Measurements from ENCODE around the gene KCTD18. TPM values are rescaled to one million over a fixed set of nuclear protein-coding genes. Genes with fewer than 3 reads are reported as not detected.

The KCTD18 gene
- 7.1 and 8.0 TPM in 2 replicates for polyA plus RNA-seq (2012; rRNA removed)
- 9.3 and 9.8 TPM in 2 replicates for polyA plus RNA-seq (2012; cell fraction: cytosol; rRNA removed)
- polyA plus RNA-seq (2012; cell fraction: nucleus; rRNA removed), result 7.7 and 8.6 TPM in 2 replicates

GRCh38 chr2:200509612-200510433 is at the start of gene KCTD18:
TSS of gene KCTD18 (minus strand) at chr2:200510068. CDS start at chr2:200507016, 3,052 bp downstream.
- 0 out of 2 replicates have a peak, but pooled peaks have one; percentile 31 for TF ChIP-seq FOXM1 (IDR thresholded peaks at IDR 0.05; ENCODE audit: low read depth)
- peak; percentile 75 for TF ChIP-seq CTCF (IDR thresholded peaks at IDR 0.05)
- TF ChIP-seq FOXJ3 (CRISPR knock-in tag; IDR thresholded peaks at IDR 0.05), result no peak
- TF ChIP-seq POLR2AphosphoS5 (IDR thresholded peaks at IDR 0.05; ENCODE audit: low read depth, low read length), result peak; percentile 74
- peak; percentile 88; the same call in 1 of the 2 replicates for TF ChIP-seq SIN3A (IDR thresholded peaks at IDR 0.05; ENCODE audit: borderline replicate concordance, low read depth, low read length)
- 0 out of 2 replicates have a peak, but pooled peaks have one; percentile 13 for TF ChIP-seq RCOR1 (IDR thresholded peaks at IDR 0.05; ENCODE audit: low read length)
- no peak for TF ChIP-seq REST (IDR thresholded peaks at IDR 0.05; ENCODE audit: low read depth, low read length)
- TF ChIP-seq MEF2A (IDR thresholded peaks at IDR 0.05; ENCODE audit: borderline replicate concordance, low read depth), result no peak
- no peak for TF ChIP-seq NFIC (IDR thresholded peaks at IDR 0.05; ENCODE audit: borderline replicate concordance)
- TF ChIP-seq TCF12 (IDR thresholded peaks at IDR 0.05), result peak; percentile 28; the same call in 1 of the 2 replicates
- no peak for TF ChIP-seq ZBTB33 (IDR thresholded peaks at IDR 0.05; ENCODE audit: borderline replicate concordance, low read depth)
- peak; percentile 47 for TF ChIP-seq MAX (IDR thresholded peaks at IDR 0.05; ENCODE audit: low read depth)
- no peak for TF ChIP-seq USF1 (IDR thresholded peaks at IDR 0.05; ENCODE audit: borderline replicate concordance, low read depth)
- peak; percentile 58 for TF ChIP-seq SMC3 (IDR thresholded peaks at IDR 0.05; ENCODE audit: low read depth, low read length)
- TF ChIP-seq ELF1 (IDR thresholded peaks at IDR 0.05), result peak; percentile 92
- TF ChIP-seq NRF1 (IDR thresholded peaks at IDR 0.05; ENCODE audit: low read depth, low read length), result no peak
- no peak for TF ChIP-seq EZH2phosphoT487 (IDR thresholded peaks at IDR 0.05; ENCODE audit: borderline replicate concordance, low read depth)
- TF ChIP-seq MXI1 (IDR thresholded peaks at IDR 0.05; ENCODE audit: low read depth, low read length), result peak; percentile 73
- TF ChIP-seq GABPA (IDR thresholded peaks at IDR 0.05; ENCODE audit: low read depth), result peak; percentile 65
- TF ChIP-seq RAD21 (IDR thresholded peaks at IDR 0.05; ENCODE audit: low read length), result peak; percentile 56
- no peak for TF ChIP-seq TEAD4 (IDR thresholded peaks at IDR 0.05; ENCODE audit: borderline replicate concordance, insufficient read depth)
- TF ChIP-seq YY1 (IDR thresholded peaks at IDR 0.05; ENCODE audit: low read depth), result 0 out of 2 replicates have a peak, but pooled peaks have one; percentile 9
- peak; percentile 38; the same call in 1 of the 2 replicates for TF ChIP-seq TAF1 (IDR thresholded peaks at IDR 0.05; ENCODE audit: borderline replicate concordance, low read depth, low read length)

More at GRCh38 chr2:200509612-200510433, at the start of gene KCTD18:
- H2AFZ ChIP-seq (ENCODE audit: low read depth), result peak within 1 kb of the TSS; percentile 98
- DNase-seq, result peak; percentile 98
- ChIA-PET POLR2A (interaction anchor here (0.5 to 0.9 kb wide), 4 partner anchors 22 to 534 kb away, joined by 3 to 4 read pairs (median 3); no protein-coding TSS in a partner anchor), CTCF (interaction anchor here (0.6 to 2.4 kb wide), 32 partner anchors 11 to 536 kb away, joined by 3 to 16 read pairs (median 4); partner anchors contain the start of genes AOX1 and SGO2)
- H3F3A ChIP-seq (replicated peaks; ENCODE audit: insufficient read depth), result no peaks in the 10 kb centered on the region
- peaks cover under 1 to 5% of the 10 kb centered on the region in 2 experiments for H3K36me3 ChIP-seq (replicated peaks in 1 of 2; ENCODE audit: control insufficient read depth in 1 of 2, insufficient read depth in 2 of 2, low read length in 1 of 2)
- peak within 1 kb of the TSS; percentile 97 for H3K4me2 ChIP-seq
- H3K9me2 ChIP-seq, result no peaks in the 10 kb centered on the region
- peak within 1 kb of the TSS; percentile 49 to 78 for H3K27ac ChIP-seq (ENCODE audit: low read depth in 2 of 2, low read length in 1 of 2)
- H3K9me3 ChIP-seq, result no peaks in the 10 kb centered on the region
- H3K4me1 ChIP-seq (ENCODE audit: control insufficient read depth in 1 of 2, insufficient read depth in 2 of 2, low read depth in 1 of 2, low read length in 1 of 2), result peaks cover 5 to 11% of the 10 kb centered on the region in 2 experiments; a peak in 2 of 4 replicates
- H3K9ac ChIP-seq, result peak within 1 kb of the TSS; percentile 93
- peaks cover 10% of the 10 kb centered on the region; the same call in 1 of the 2 replicates for H3K79me2 ChIP-seq (ENCODE audit: insufficient read depth)
- H3K4me3 ChIP-seq (ENCODE audit: low read depth in 2 of 2, low read length in 1 of 2), result peak within 1 kb of the TSS; percentile 69 to 92
- 0% methylated on average over 10 of the region's 78 CpGs for WGBS (ENCODE audit: low lambda C conversion rate)
- no peaks in the 10 kb centered on the region for H3K27me3 ChIP-seq (ENCODE audit: insufficient read depth)
- H4K20me1 ChIP-seq (ENCODE audit: insufficient read depth), result no peaks in the 10 kb centered on the region

Data from SK-N-SH (cell line).